ENCODE data around the gene IL1B. TPM values are rescaled to one million over a fixed set of nuclear protein-coding genes. Genes with fewer than 3 reads are reported as not detected.

The IL1B gene
- total and polyA plus RNA-seq, 2 of the 8 experiments (the other 6 are each of a cell fraction or from before 2014, with no cell fraction given) = not detected

GRCh38 chr2:112870841-112871835 is 34.6 kb upstream of the IL1B start (continued):
- TF ChIP-seq BACH1 (IDR thresholded peaks at IDR 0.05; ENCODE audit: low read length) (no peak), HDAC2 (IDR thresholded peaks at IDR 0.05; ENCODE audit: borderline replicate concordance in 1 of 2, low read depth in 2 of 2, low read length in 2 of 2) (no peak), KDM1A (IDR thresholded peaks at IDR 0.05; ENCODE audit: borderline replicate concordance, low read length) (no peak), ATF2 (IDR thresholded peaks at IDR 0.05; ENCODE audit: low read length) (no peak)

Measured in H1 (cell line).